Stimulated activated CD8-positive, alpha-beta memory T cell treated with anti-CD3 and anti-CD28 coated beads, Interleukin-7, amount 100 ng/mL, for 1 hour (primary cell): ENCODE measurements around the gene ATG13.
"Not testable (repeated sequence)": the region's sequence is repeated elsewhere in the genome, so short reads cannot be mapped to it uniquely, and the experiment has no call there.

Experiments used
- DNase-seq, 2 donors: peaks; one replicate each; pipeline ENCODE4 v3.0.0-alpha.2; 2020; ENCODE audit warnings: low read depth in 2 of 2

Gene ATG13

GRCh38 chr11:46643986-46644385, 26.6 kb downstream of the ATG13 start:
- no peak for DNase-seq

DNA sequence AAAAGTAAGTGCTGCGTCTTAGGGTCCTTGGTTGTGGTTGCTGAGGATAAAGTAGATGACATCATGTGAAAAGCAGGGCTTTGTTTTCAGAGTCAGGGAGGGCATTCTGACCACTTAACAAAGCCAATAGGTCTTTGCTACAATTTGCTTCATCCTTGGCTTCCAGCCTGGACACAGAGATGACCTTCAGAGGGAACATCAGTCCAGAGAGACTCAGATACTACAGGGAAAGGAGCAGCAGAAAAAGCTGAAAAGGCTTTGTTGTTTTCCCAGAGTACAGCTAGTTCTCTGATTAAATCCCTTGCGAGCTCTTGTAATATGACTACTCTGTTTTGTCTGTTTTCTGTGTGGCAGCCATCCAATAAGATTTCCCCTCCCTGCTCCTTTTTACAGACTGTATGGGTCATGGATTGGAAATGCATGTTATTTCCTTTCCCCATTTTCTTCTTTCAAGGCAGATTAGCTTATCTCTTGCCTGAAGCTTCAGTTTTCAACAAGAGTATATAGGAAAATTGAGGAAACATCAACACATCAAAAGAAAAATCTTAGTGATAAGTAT, 31.9 kb downstream of the ATG13 start:
- no peak for DNase-seq

GRCh38 chr11:46655631-46656030, 38.3 kb downstream of the ATG13 start:
- DNase-seq, result no peak

- no peak for DNase-seq
Measured at GRCh38 chr11:46657186-46657585, 39.8 kb downstream of the ATG13 start.

DNA sequence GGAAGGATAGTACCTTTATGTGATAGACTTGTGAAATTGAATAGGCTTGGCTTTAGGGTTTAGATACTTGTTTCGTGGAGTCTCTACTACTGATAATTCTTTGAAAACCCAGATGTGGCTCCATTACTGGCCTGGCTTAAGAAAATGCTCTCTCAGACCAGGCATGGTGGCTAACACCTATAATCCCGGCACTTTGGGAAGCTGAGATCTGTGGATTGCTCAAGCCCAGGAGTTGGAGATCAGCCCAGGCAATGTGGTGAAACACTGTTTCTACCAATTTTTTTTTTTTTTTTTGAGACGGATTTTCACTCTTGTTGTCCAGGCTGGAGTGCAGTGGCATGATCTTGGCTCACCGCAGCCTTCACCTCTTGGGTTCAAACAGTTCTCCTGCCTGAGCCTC, 40.9 kb downstream of the ATG13 start:
- no peak for DNase-seq

DNA sequence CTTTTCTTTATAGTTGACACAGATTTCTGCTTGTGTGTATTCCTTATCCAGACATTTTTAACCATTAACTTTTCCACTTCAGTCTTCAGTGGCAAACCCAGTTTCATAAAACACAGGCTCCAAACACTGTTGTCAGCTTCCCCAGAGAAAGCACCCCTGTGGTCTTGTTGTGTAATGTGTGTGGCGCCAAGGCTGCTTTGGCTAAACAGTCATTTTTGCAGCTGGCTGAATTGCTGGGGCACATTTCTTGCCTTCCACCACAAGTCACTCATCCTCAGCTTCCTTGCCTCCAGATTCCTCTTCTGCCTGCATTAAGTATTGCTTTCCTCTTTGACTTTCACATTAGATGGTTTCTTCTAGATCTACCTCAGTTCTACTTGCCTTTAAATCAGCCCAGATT, 42.6 kb downstream of the ATG13 start:
- DNase-seq, result no peak

DNA sequence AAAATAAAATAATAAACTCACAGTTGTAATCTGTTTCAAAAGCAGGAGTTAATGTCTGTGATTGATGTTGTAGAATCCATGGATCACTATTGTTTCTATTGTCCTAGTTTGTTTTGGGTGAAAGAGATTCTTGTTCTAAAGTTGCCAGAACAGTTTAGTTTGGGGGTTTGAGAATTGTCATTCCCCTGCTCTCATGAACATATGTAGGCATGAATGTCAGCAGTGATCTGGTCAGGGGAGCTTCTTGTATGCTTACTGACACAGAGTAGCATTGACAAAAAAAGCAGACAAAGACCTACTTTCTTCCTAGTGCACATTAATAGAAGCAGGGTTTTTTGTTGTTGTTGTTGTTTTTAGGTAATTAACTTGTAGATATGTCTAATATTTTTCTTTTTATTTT, 44.5 kb downstream of the ATG13 start:
- DNase-seq, result no peak

- no peak for DNase-seq
Measured at GRCh38 chr11:46662366-46662765, 45.0 kb downstream of the ATG13 start.

- DNase-seq, result no peak
Measured at GRCh38 chr11:46663277-46663940, 46.1 kb downstream of the ATG13 start.

DNA sequence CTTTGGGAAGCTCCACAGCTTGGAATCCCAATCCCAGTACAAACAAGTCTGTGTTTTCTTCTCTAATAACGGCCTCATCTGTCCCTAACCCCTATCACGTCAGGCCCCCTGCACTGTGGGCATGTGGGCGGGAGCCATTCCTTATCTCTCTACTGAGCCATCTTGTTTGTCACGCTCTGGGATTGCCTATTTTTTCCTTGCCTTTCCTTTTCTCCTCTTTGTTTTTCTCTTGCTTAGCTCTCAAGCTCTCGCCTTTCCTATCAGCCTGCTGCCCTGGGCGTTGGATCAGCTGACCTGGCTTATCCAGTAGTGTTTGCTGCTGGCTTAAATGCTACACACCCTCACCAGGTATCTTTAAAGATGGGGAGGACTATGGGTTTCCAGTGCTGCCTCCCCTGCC, 47.3 kb downstream of the ATG13 start:
- DNase-seq, result no peak

GRCh38 chr11:46665356-46665755, 48.0 kb downstream of the ATG13 start:
- no peak for DNase-seq

DNA sequence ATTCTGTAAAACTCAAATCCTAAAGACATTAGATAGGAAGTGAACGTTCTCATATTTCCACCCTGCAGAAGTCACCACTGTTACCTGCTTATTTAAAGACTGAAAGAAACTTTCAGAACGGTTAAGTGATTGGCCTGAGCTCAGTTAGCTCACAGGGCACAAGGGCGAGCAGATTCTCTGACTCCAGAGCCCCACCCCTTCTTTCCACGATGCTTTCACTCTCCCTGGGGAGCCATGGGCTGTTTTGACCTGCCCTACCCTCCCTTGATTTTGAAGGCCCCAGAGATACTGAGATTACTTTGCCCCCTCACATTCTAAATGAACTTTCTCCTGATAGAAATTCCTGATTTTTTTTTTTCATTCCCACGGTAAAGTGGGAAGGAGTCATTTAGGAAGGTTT, 49.2 kb downstream of the ATG13 start:
- DNase-seq, result no peak

- DNase-seq, result no peak
Measured at GRCh38 chr11:46667043-46667481, 49.7 kb downstream of the ATG13 start.

DNA sequence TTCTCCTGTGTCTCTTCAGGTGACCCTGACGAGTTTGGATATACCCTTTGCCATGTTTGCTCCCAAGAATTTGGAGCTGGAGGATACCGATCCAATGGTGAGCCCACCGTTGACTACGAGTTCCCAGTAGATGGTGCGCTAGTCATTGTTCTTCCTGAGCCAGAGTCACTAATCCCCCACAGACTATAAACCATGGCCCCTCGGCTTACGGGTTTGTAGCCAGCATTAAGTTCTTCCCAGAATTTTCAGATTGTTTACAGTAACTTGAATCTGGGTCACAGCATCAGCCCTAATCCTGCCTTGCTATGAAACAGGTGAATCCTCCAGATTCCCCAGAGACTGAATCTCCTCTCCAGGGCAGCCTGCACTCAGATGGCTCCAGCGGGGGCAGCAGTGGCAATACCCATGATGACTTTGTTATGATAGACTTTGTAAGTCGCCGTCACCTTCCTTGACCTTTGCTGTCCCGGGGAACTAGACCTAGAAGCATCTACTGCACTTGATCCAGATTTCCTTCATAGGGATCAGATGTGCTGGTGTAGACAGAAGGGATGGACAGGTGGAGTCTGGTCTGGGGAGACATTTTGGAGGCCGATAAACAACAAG, 51.2 kb downstream of the ATG13 start:
- no peak for DNase-seq

GRCh38 chr11:46669711-46670139, 52.4 kb downstream of the ATG13 start:
- DNase-seq, result no peak

DNA sequence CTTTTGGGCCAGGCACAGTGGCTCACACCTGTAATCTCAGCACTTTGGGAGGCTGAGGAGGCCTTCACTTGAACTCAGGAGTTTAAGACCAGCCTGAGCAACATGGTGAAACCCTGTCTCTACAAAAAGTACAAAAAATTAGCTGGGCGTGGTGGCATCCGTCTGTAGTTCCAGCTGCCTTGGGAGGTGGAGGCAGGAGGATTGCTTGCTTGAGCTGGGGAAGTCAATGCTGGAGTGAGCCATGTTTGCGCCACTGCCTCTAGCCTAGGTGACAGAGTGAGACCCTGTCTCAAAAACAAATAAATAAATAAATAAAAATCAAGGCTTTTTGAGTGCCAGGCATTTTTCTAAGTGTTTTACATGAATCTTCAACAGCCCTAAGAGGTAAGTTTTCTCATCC, 53.2 kb downstream of the ATG13 start:
- not testable (repeated sequence) for DNase-seq

- no peak for DNase-seq
Measured at GRCh38 chr11:46671958-46672315, 54.6 kb downstream of the ATG13 start.

DNA sequence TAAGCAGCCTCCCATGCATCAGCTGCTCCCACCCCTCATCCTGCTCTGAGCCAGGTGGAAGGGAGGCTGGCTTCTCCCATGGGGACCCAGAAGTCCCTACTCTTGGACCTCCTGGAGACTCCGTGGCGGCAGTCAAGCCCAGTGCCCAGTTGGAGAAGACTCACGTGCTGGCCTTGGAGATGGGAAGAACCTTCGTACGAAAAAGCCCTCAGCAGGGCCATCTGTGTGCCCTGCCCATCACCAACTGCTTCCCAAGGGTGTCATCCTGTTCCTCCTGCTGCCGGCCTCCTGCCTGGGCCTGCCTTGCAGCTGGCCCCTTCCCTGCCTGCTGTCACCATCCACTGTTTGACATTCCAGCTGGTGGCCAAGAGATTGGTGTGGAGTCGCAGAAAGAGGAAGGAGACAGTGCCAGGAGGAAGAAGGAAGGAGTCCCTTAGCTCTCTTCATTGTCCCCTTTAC, 55.1 kb downstream of the ATG13 start:
- no peak for DNase-seq

- no peak for DNase-seq
Measured at GRCh38 chr11:46673713-46674462, 56.5 kb downstream of the ATG13 start.

- no peak for DNase-seq
Measured at GRCh38 chr11:46674463-46675287, 57.3 kb downstream of the ATG13 start.

DNA sequence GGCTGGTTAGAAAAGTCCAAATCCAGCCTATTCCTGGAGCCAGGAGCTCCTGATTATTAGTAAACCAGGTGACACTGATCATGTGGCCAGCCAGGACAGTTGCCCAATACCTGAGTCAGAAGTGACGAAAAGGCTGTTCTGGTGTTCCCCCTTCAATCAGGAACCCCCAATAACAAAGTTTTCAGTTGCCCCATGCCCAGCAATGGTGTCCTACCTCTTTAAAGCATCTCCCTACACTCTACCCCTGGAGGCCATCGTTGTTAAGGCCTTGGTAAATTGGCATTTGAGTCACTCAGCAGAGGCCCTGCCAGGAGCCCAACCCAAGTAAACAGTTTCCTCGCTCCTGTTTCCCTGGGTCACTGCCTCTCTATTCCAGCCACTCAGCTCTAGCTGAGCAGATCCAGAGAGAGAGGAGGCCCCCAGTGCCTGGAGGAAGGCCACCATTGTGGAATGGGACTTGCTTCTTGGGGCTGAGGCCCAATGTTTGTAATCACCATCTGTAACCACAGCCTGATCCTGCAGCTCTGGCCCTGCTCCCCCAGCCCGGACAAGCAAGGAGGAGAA, 58.0 kb downstream of the ATG13 start:
- DNase-seq, result no peak
